Naive thymus-derived CD8-positive, alpha-beta T cell (primary cell): ENCODE measurements around the gene FDXR. TPM values are rescaled to one million over a fixed set of nuclear protein-coding genes. Genes with fewer than 3 reads are reported as not detected.

Experiments used
- ATAC-seq, 2 donors: fragments of 150-1000 bp; cut with Tn5 transposase in 1 of 2; sonication (Bioruptor Pico), chemical (Tn5 transposase) in 1 of 2; 1 replicate in 1 of 2; 2 replicates in 1 of 2; pipeline ENCODE4 v1.10.0; 2021; ENCODE audit warnings: mild to moderate bottlenecking in 2 of 2, moderate library complexity in 2 of 2
- POLR2A ChIA-PET: fragments of 350-600 bp; sonication (Branson Sonifier 250); formaldehyde crosslinking; loops from one replicate; lab custom pipeline; 2021; ENCODE audit warnings: antibody characterized with exemption; lab: Charles Lee
- DNase-seq, 10 donors: peaks; one replicate each; pipeline versions ENCODE4 v3.0.0 to v3.0.0-alpha.2; 2020 to 2022
- H3K27ac Mint-ChIP-seq, 10 donors: one replicate each; pipeline ENCODE4 v1.8.0; 2020 to 2022; ENCODE audit warnings: mild to moderate bottlenecking in 10 of 10, mixed read lengths in 10 of 10, moderate library complexity in 4 of 10, inconsistent platforms in 1 of 10
- H3K27me3 Mint-ChIP-seq, 5 donors: one replicate each; pipeline ENCODE4 v1.8.0; 2021 to 2022; ENCODE audit warnings: mixed read lengths in 5 of 5
- H3K36me3 Mint-ChIP-seq, 3 donors: one replicate each; pipeline ENCODE4 v1.8.0; 2020 to 2022; ENCODE audit warnings: mixed read lengths in 3 of 3, mild to moderate bottlenecking in 2 of 3, inconsistent platforms in 1 of 3
- H3K4me1 Mint-ChIP-seq, 4 donors: one replicate each; pipeline ENCODE4 v1.8.0; 2021 to 2022; ENCODE audit warnings: mixed read lengths in 4 of 4
- H3K4me3 Mint-ChIP-seq, 10 donors: one replicate each; pipeline ENCODE4 v1.8.0; 2020 to 2022; ENCODE audit warnings: mild to moderate bottlenecking in 10 of 10, mixed read lengths in 10 of 10, moderate library complexity in 6 of 10, inconsistent platforms in 1 of 10
- H3K9me3 Mint-ChIP-seq, 9 donors: one replicate each; pipeline ENCODE4 v1.8.0; 2020 to 2022; ENCODE audit warnings: mixed read lengths in 9 of 9, mild to moderate bottlenecking in 3 of 9, inconsistent platforms in 1 of 9, moderate library complexity in 1 of 9
- polyA plus RNA-seq, 3 donors: library from polyadenylated mRNA; unstranded; fragments of 300-500 nt; fragmentation: Illumina TruSeq; gene quantifications; one replicate each; pipeline ENCODE4 v1.2.3, GENCODE V29; 2021
- total RNA-seq, 8 experiments: library from RNA in 2 of 8; stranded (reverse) in 2 of 8; gene quantifications; one replicate each; pipeline ENCODE4 v1.2.3 and lab custom pipeline; 2021 to 2026

The FDXR gene
- total and polyA plus RNA-seq, 5 experiments from 2014 or later = 3.9 to 12.7 (median 7.2) TPM

GRCh38 chr17:74860229-74860871 is 12.4 kb downstream of the FDXR start:
- Mint-ChIP-seq H3K9me3 (no peaks in the 10 kb centered on the region), H3K36me3 (peaks cover 0 to 6% (median 0%) of the 10 kb centered on the region in 3 donors), H3K4me1 (peaks cover 9 to 30% (median 23%) of the 10 kb centered on the region in 4 donors), H3K27me3 (peaks cover 23 to 57% (median 44%) of the 10 kb centered on the region in 5 donors), H3K27ac (peak overlapping the region in 1 of 10 donors; percentile 8), H3K4me3 (peak overlapping the region; percentile 47 to 78 (median 72))
- POLR2A ChIA-PET = interaction anchor here (0.6 to 3.3 kb wide), 4 partner anchors 13 to 1248 kb away, joined by 3 to 13 read pairs (median 4); partner anchors contain the start of gene FDXR
- DNase-seq (peak in 4 of 10 donors; percentile 24 to 40 (median 30)), ATAC-seq (peak; percentile 35 to 51)

GRCh38 chr17:74859459-74860228 is 13.2 kb downstream of the FDXR start, which contains the start of gene GRIN2C:
Gene GRIN2C (minus strand): TSS chr17:74859885. CDS start chr17:74855092, 4,793 bp downstream.
- POLR2A ChIA-PET = interaction anchor here (0.5 to 1.4 kb wide), 3 partner anchors 13 to 1249 kb away, joined by 3 to 4 read pairs (median 3); partner anchors contain the start of gene FDXR

GRCh38 chr17:74858672-74859458 is 13.9 kb downstream of the FDXR start:
- Mint-ChIP-seq H3K27ac (peak overlapping the region in 3 of 10 donors; percentile 24 to 48 (median 31)), H3K27me3 (peaks cover 30 to 72% (median 56%) of the 10 kb centered on the region in 5 donors), H3K9me3 (no peaks in the 10 kb centered on the region), H3K4me3 (peak overlapping the region in 9 of 10 donors; percentile 28 to 77 (median 61)), H3K36me3 (peaks cover 0 to 6% (median 0%) of the 10 kb centered on the region in 3 donors), H3K4me1 (peaks cover 3 to 23% (median 17%) of the 10 kb centered on the region in 4 donors)
- DNase-seq = no peak
- POLR2A ChIA-PET = interaction anchor here (0.5 to 0.6 kb wide), 2 partner anchors 297 to 468 kb away, joined by 3 read pairs; no protein-coding TSS in a partner anchor
- ATAC-seq = no peak

More at GRCh38 chr17:74859459-74860228, 13.2 kb downstream of the FDXR start, which contains the start of gene GRIN2C:
- Mint-ChIP-seq H3K36me3 (peaks cover 0 to 6% (median 0%) of the 10 kb centered on the region in 3 donors), H3K4me3 (peak within 1 kb of the TSS; percentile 47 to 78 (median 72)), H3K4me1 (peaks cover 3 to 23% (median 18%) of the 10 kb centered on the region in 4 donors), H3K27me3 (peaks cover 27 to 64% (median 49%) of the 10 kb centered on the region in 5 donors), H3K27ac (peak within 1 kb of the TSS in 2 of 10 donors; percentile 8 to 48), H3K9me3 (no peaks in the 10 kb centered on the region)
- ATAC-seq (peak; percentile 24 to 38), DNase-seq (peak in 5 of 10 donors; percentile 36 to 53 (median 42))

GRCh38 chr17:74857191-74857590 is 15.6 kb downstream of the FDXR start:
- H3K27ac Mint-ChIP-seq = no peak overlapping the region
- no peak for DNase-seq
- H3K9me3 Mint-ChIP-seq = no peaks in the 10 kb centered on the region
- peaks cover 30 to 81% (median 64%) of the 10 kb centered on the region in 5 donors for H3K27me3 Mint-ChIP-seq
- no peak overlapping the region for H3K4me3 Mint-ChIP-seq
- H3K36me3 Mint-ChIP-seq = peaks cover 0 to 6% (median 0%) of the 10 kb centered on the region in 3 donors
- H3K4me1 Mint-ChIP-seq = peaks cover 6 to 28% (median 23%) of the 10 kb centered on the region in 4 donors
- ATAC-seq = no peak
- POLR2A ChIA-PET = no interaction called here

- Mint-ChIP-seq H3K9me3 (no peaks in the 10 kb centered on the region), H3K27ac (no peak overlapping the region), H3K27me3 (peaks cover 32 to 85% (median 67%) of the 10 kb centered on the region in 5 donors), H3K4me1 (peaks cover 7 to 24% (median 17%) of the 10 kb centered on the region in 4 donors), H3K4me3 (no peak overlapping the region), H3K36me3 (peaks cover 0 to 6% (median 0%) of the 10 kb centered on the region in 3 donors)
- POLR2A ChIA-PET = interaction anchor here (0.7 kb wide), 1 partner anchor 13 kb away, joined by 4 read pairs; no protein-coding TSS in a partner anchor
- DNase-seq = no peak
- no peak for ATAC-seq
These were observed 16.7 kb downstream of the FDXR start for GRCh38 chr17:74856112-74856511.

- peaks cover 36 to 86% (median 66%) of the 10 kb centered on the region in 5 donors for H3K27me3 Mint-ChIP-seq
- POLR2A ChIA-PET = no interaction called here
These were observed 17.5 kb downstream of the FDXR start for GRCh38 chr17:74855323-74855722.

GRCh38 chr17:74854792-74855191 is 18.0 kb downstream of the FDXR start:
- Mint-ChIP-seq H3K27me3 (peaks cover 36 to 81% (median 66%) of the 10 kb centered on the region in 5 donors), H3K9me3 (no peaks in the 10 kb centered on the region), H3K4me3 (no peak overlapping the region), H3K4me1 (peaks cover 8 to 17% (median 9%) of the 10 kb centered on the region in 4 donors), H3K36me3 (peaks cover 0 to 6% (median 0%) of the 10 kb centered on the region in 3 donors), H3K27ac (peak overlapping the region in 1 of 10 donors; percentile 65)
- ATAC-seq = no peak
- no peak for DNase-seq
- POLR2A ChIA-PET = no interaction called here

More at GRCh38 chr17:74855323-74855722, 17.5 kb downstream of the FDXR start:
- Mint-ChIP-seq H3K4me1 (peaks cover 9 to 20% (median 13%) of the 10 kb centered on the region in 4 donors), H3K4me3 (no peak overlapping the region), H3K27ac (peak overlapping the region in 1 of 10 donors; percentile 65), H3K9me3 (no peaks in the 10 kb centered on the region), H3K36me3 (peaks cover 0 to 6% (median 0%) of the 10 kb centered on the region in 3 donors)
- ATAC-seq = no peak
- no peak for DNase-seq

GRCh38 chr17:74853669-74854068 is 19.1 kb downstream of the FDXR start:
- ATAC-seq (no peak), DNase-seq (no peak)
- peaks cover 6 to 12% (median 9%) of the 10 kb centered on the region in 4 donors for H3K4me1 Mint-ChIP-seq
- H3K9me3 Mint-ChIP-seq = no peaks in the 10 kb centered on the region
- peak overlapping the region in 7 of 10 donors; percentile 2 to 80 (median 52) for H3K4me3 Mint-ChIP-seq
- H3K27ac Mint-ChIP-seq = peak overlapping the region in 1 of 10 donors; percentile 63
- POLR2A ChIA-PET = no interaction called here
- H3K27me3 Mint-ChIP-seq = peaks cover 31 to 74% (median 60%) of the 10 kb centered on the region in 5 donors
- peaks cover 0 to 2% (median 0%) of the 10 kb centered on the region in 3 donors for H3K36me3 Mint-ChIP-seq

GRCh38 chr17:74853048-74853397 is 19.8 kb downstream of the FDXR start:
- peak overlapping the region; percentile 14 to 84 (median 72) for H3K4me3 Mint-ChIP-seq
- ATAC-seq = peak; percentile 5 to 12
- peaks cover 6 to 10% (median 8%) of the 10 kb centered on the region in 4 donors for H3K4me1 Mint-ChIP-seq
- H3K27ac Mint-ChIP-seq = no peak overlapping the region
- H3K36me3 Mint-ChIP-seq = no peaks in the 10 kb centered on the region
- peaks cover 29 to 68% (median 57%) of the 10 kb centered on the region in 5 donors for H3K27me3 Mint-ChIP-seq
- no peaks in the 10 kb centered on the region for H3K9me3 Mint-ChIP-seq
- DNase-seq = no peak
- POLR2A ChIA-PET = interaction anchor here (0.9 to 1.3 kb wide), 2 partner anchors 10 to 20 kb away, joined by 4 to 5 read pairs; partner anchors contain the start of gene FDXR

- Mint-ChIP-seq H3K9me3 (no peaks in the 10 kb centered on the region), H3K4me3 (peak overlapping the region; percentile 63 to 84 (median 75)), H3K36me3 (no peaks in the 10 kb centered on the region), H3K4me1 (peaks cover 6 to 10% (median 8%) of the 10 kb centered on the region in 4 donors), H3K27ac (no peak overlapping the region), H3K27me3 (peaks cover 25 to 63% (median 51%) of the 10 kb centered on the region in 5 donors)
- POLR2A ChIA-PET = interaction anchor here (0.9 to 1.3 kb wide), 3 partner anchors 9 to 437 kb away, joined by 3 to 5 read pairs (median 4); partner anchors contain the start of genes FDXR and SLC25A19
- peak; percentile 91 to 94 for ATAC-seq
- DNase-seq = peak in 9 of 10 donors; percentile 20 to 75 (median 57)
These were observed 20.4 kb downstream of the FDXR start for GRCh38 chr17:74852237-74853047.
